Vagina (tissue), 2 donors: Measurements from ENCODE around the gene SLC39A6. TPM values are rescaled to one million over a fixed set of nuclear protein-coding genes. Genes with fewer than 3 reads are reported as not detected.

ENCODE experiments used
- DNase-seq, 2 donors: peaks; one replicate each; pipeline ENCODE4 v3.0.0-alpha.2; 2017; ENCODE audit errors: extremely low spot score in 2 of 2
- H3K27ac ChIP-seq: fragments of 200-600 bp; sonication (generic); one replicate; pipeline ENCODE4 v1.5.1; 2019
- H3K27me3 ChIP-seq: fragments of 200-600 bp; sonication (generic); one replicate; pipeline ENCODE4 v1.5.1; 2019
- H3K36me3 ChIP-seq, 2 donors: fragments of 200-600 bp; sonication (generic); one replicate each; pipeline ENCODE4 v1.5.1; 2017 to 2019
- H3K4me1 ChIP-seq: fragments of 200-600 bp; sonication (generic); one replicate; pipeline ENCODE4 v1.5.1; 2019
- H3K4me3 ChIP-seq, 2 donors: fragments of 200-600 bp; sonication (generic); 1 replicate in 1 of 2; 2 replicates in 1 of 2; pipeline ENCODE4 v1.5.1; 2016 to 2019
- H3K9me3 ChIP-seq: fragments of 200-600 bp; sonication (generic); one replicate; pipeline ENCODE4 v1.5.1; 2019
- CTCF ChIP-seq, 3 experiments: fragments of 450-650 bp in 2 of 3; fragments of 200-600 bp in 1 of 3; sonication (generic) in 1 of 3; IDR thresholded peaks; one replicate each; pipeline ENCODE4 v1.5.1; 2017 to 2019; ENCODE audit warnings: antibody characterized with exemption in 3 of 3, mild to moderate bottlenecking in 2 of 3, moderate library complexity in 2 of 3
- POLR2A ChIP-seq, 2 donors: fragments of 450-650 bp; IDR thresholded peaks; one replicate each; pipeline ENCODE4 v1.6.1; 2017; ENCODE audit warnings: antibody characterized with exemption in 2 of 2, mild to moderate bottlenecking in 2 of 2, moderate library complexity in 2 of 2
- POLR2AphosphoS5 ChIP-seq, 2 donors: sonication (generic); formaldehyde crosslinking; IDR thresholded peaks; one replicate each; pipeline ENCODE4 v1.9.0; 2017; ENCODE audit warnings: antibody characterized with exemption in 2 of 2, mild to moderate bottlenecking in 2 of 2, low read depth in 1 of 2; ENCODE audit not compliant: insufficient read depth in 1 of 2
- intact Hi-C: fragments of 100-400 bp; cut with DNase I; formaldehyde crosslinking; loops from one replicate; pipeline ENCODE4 v1.15.1; 2023
- total RNA-seq: library from RNA; depleted of rRNA; stranded (reverse); fragments of >200 nt; gene quantifications from one replicate; pipeline ENCODE4 v1.2.3, GENCODE V29; 2016

Gene SLC39A6
- total RNA-seq, 1 donor from 2014 or later, result 39.3 TPM

- TF ChIP-seq POLR2AphosphoS5 (IDR thresholded peaks at IDR 0.05; ENCODE audit: insufficient read depth in 1 of 2, low read depth in 1 of 2) (no peak), CTCF (IDR thresholded peaks at IDR 0.05) (no peak), POLR2A (IDR thresholded peaks at IDR 0.05) (no peak)
- Histone ChIP-seq H3K27ac (no peak overlapping the region), H3K4me3 (no peak overlapping the region), H3K27me3 (no peaks in the 10 kb centered on the region), H3K9me3 (no peaks in the 10 kb centered on the region), H3K36me3 (peaks cover 0 to 80% of the 10 kb centered on the region in 2 donors), H3K4me1 (peaks cover 9% of the 10 kb centered on the region)
- DNase-seq, result no peak
- intact Hi-C loops, result no loop called here
Observed at GRCh38 chr18:36158266-36158867, 29.2 kb upstream of the SLC39A6 start.

- no peak for TF ChIP-seq POLR2A (IDR thresholded peaks at IDR 0.05)
- no peak for TF ChIP-seq POLR2AphosphoS5 (IDR thresholded peaks at IDR 0.05; ENCODE audit: insufficient read depth in 1 of 2, low read depth in 1 of 2)
- TF ChIP-seq CTCF (IDR thresholded peaks at IDR 0.05), result no peak
- no peaks in the 10 kb centered on the region for H3K9me3 ChIP-seq
- no peak overlapping the region for H3K27ac ChIP-seq
- intact Hi-C loops, result no loop called here
- H3K27me3 ChIP-seq, result no peaks in the 10 kb centered on the region
- peaks cover 0 to 80% of the 10 kb centered on the region in 2 donors for H3K36me3 ChIP-seq
- peaks cover 15% of the 10 kb centered on the region for H3K4me1 ChIP-seq
- no peak for DNase-seq
- H3K4me3 ChIP-seq, result no peak overlapping the region
Observed at GRCh38 chr18:36157441-36157840, 28.3 kb upstream of the SLC39A6 start.

GRCh38 chr18:36155851-36156757, 27.0 kb upstream of the SLC39A6 start:
- peaks cover 0 to 73% of the 10 kb centered on the region in 2 donors for H3K36me3 ChIP-seq
- intact Hi-C loops, result no loop called here
- H3K27me3 ChIP-seq, result no peaks in the 10 kb centered on the region
- H3K27ac ChIP-seq, result no peak overlapping the region
- DNase-seq, result no peak
- H3K4me1 ChIP-seq, result peaks cover 15% of the 10 kb centered on the region
- H3K4me3 ChIP-seq, result no peak overlapping the region
- H3K9me3 ChIP-seq, result no peaks in the 10 kb centered on the region
- TF ChIP-seq POLR2A (IDR thresholded peaks at IDR 0.05), result no peak

- peaks cover 0 to 64% of the 10 kb centered on the region in 2 donors for H3K36me3 ChIP-seq
Observed at GRCh38 chr18:36153771-36154170, 24.6 kb upstream of the SLC39A6 start.

GRCh38 chr18:36153203-36153602, 24.1 kb upstream of the SLC39A6 start:
- no peak for DNase-seq
- no peaks in the 10 kb centered on the region for H3K9me3 ChIP-seq
- peak overlapping the region; percentile 61 for H3K27ac ChIP-seq
- no peak overlapping the region for H3K4me3 ChIP-seq
- peaks cover 15% of the 10 kb centered on the region for H3K4me1 ChIP-seq
- H3K27me3 ChIP-seq, result no peaks in the 10 kb centered on the region
- TF ChIP-seq POLR2AphosphoS5 (IDR thresholded peaks at IDR 0.05; ENCODE audit: insufficient read depth in 1 of 2, low read depth in 1 of 2), result no peak
- TF ChIP-seq POLR2A (IDR thresholded peaks at IDR 0.05), result no peak
- no peak for TF ChIP-seq CTCF (IDR thresholded peaks at IDR 0.05)
- intact Hi-C loops, result no loop called here
- peaks cover 0 to 64% of the 10 kb centered on the region in 2 donors for H3K36me3 ChIP-seq

More at GRCh38 chr18:36153771-36154170, 24.6 kb upstream of the SLC39A6 start:
- Histone ChIP-seq H3K4me1 (peaks cover 15% of the 10 kb centered on the region), H3K4me3 (no peak overlapping the region), H3K27me3 (no peaks in the 10 kb centered on the region), H3K9me3 (no peaks in the 10 kb centered on the region), H3K27ac (peak overlapping the region; percentile 61)
- intact Hi-C loops, result no loop called here
- TF ChIP-seq POLR2AphosphoS5 (IDR thresholded peaks at IDR 0.05; ENCODE audit: insufficient read depth in 1 of 2, low read depth in 1 of 2), result no peak
- DNase-seq, result no peak

- intact Hi-C loops, result no loop called here
- Histone ChIP-seq H3K36me3 (peaks cover 0 to 67% of the 10 kb centered on the region in 2 donors), H3K4me3 (no peak overlapping the region)
Observed at GRCh38 chr18:36152781-36153180, 23.6 kb upstream of the SLC39A6 start.

More at GRCh38 chr18:36152781-36153180, 23.6 kb upstream of the SLC39A6 start:
- Histone ChIP-seq H3K9me3 (no peaks in the 10 kb centered on the region), H3K4me1 (peaks cover 11% of the 10 kb centered on the region), H3K27ac (peak overlapping the region; percentile 17), H3K27me3 (no peaks in the 10 kb centered on the region)
- TF ChIP-seq POLR2AphosphoS5 (IDR thresholded peaks at IDR 0.05; ENCODE audit: insufficient read depth in 1 of 2, low read depth in 1 of 2) (no peak), CTCF (IDR thresholded peaks at IDR 0.05) (no peak), POLR2A (IDR thresholded peaks at IDR 0.05) (no peak)
- no peak for DNase-seq
